ENCODE results near the gene WDR45B.
"Not testable (repeated sequence)": the region's sequence is repeated elsewhere in the genome, so short reads cannot be mapped to it uniquely, and the experiment has no call there.

WDR45B gene

GRCh38 chr17:82656266-82656665 is 8.0 kb upstream of the WDR45B start:
- H3K36me3 Mint-ChIP-seq, result no peaks in the 10 kb centered on the region
- no peaks in the 10 kb centered on the region for H3K27me3 Mint-ChIP-seq
- ATAC-seq (replicated peaks), result no peak
- DNase-seq, result no peak
- H3K4me1 Mint-ChIP-seq, result peaks cover 0 to 6% of the 10 kb centered on the region in 2 donors
- no peak overlapping the region for H3K27ac Mint-ChIP-seq
- no peaks in the 10 kb centered on the region for H3K9me3 Mint-ChIP-seq
- H3K4me3 Mint-ChIP-seq, result no peak overlapping the region

GRCh38 chr17:82655523-82655922 is 7.3 kb upstream of the WDR45B start:
- Mint-ChIP-seq H3K36me3 (no peaks in the 10 kb centered on the region), H3K4me3 (peak overlapping the region in 1 of 2 donors; percentile 25), H3K9me3 (no peaks in the 10 kb centered on the region), H3K4me1 (peaks cover 0 to 6% of the 10 kb centered on the region in 2 donors), H3K27ac (no peak overlapping the region), H3K27me3 (no peaks in the 10 kb centered on the region)
- no peak for ATAC-seq (replicated peaks)
- no peak for DNase-seq

GRCh38 chr17:82655038-82655479 is 6.8 kb upstream of the WDR45B start:
- Mint-ChIP-seq H3K27me3 (no peaks in the 10 kb centered on the region), H3K4me1 (peaks cover under 1 to 6% of the 10 kb centered on the region in 2 donors), H3K27ac (peak overlapping the region; percentile 82), H3K9me3 (no peaks in the 10 kb centered on the region), H3K36me3 (no peaks in the 10 kb centered on the region), H3K4me3 (no peak overlapping the region)
- peak in 1 of 2 donors; percentile 65 for ATAC-seq (replicated peaks)
- DNase-seq, result no peak

DNA sequence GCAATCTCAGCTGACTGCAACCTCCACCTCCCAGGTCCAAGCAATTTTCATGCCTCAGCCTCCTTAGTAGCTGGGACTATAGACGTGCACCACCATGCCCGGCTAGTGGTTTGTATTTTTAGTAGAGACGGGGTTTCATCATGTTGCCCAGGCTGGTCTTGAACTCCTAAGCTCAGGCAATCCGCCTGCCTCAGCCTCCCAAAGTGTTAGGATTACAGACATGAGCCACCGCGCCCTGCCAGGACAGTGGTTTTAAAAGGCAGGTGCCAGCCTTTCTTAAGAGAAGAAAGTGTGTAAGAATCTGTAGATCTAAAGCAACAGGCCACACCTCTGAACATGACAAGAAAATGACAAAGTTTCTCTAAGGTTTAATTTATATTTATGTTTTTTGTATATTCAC is 6.4 kb upstream of the WDR45B start:
- H3K9me3 Mint-ChIP-seq, H3K4me3 Mint-ChIP-seq, DNase-seq, H3K27me3 Mint-ChIP-seq, H3K36me3 Mint-ChIP-seq, H3K4me1 Mint-ChIP-seq: not testable (repeated sequence)
- H3K27ac Mint-ChIP-seq, result peak overlapping the region; percentile 17
- ATAC-seq (replicated peaks), result peak in 1 of 2 donors; percentile 11

GRCh38 chr17:82653651-82654528 is 5.6 kb upstream of the WDR45B start:
- H3K36me3 Mint-ChIP-seq, result no peaks in the 10 kb centered on the region

DNA sequence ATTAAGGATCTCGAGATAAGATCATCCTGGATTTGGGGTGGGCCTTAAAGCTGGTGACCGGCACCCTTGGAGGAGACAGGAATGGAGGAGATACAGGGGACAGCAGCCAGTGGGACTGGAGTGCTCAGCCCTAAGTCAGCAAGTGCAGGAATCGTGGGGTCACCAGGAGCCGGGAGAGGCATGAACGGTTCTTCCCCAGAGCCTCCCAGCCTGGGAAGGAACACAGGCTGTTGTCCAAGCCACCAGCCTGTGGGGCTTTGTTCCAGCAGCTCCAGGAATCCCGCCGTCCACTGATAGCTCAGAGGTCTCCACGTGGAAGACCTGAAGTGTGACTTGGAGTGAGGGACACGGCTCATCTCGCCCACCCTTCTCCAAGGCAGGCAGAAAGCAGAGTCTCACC is 2.5 kb upstream of the WDR45B start:
- Mint-ChIP-seq H3K9me3 (no peaks in the 10 kb centered on the region), H3K27ac (no peak overlapping the region), H3K27me3 (no peaks in the 10 kb centered on the region), H3K4me1 (peaks cover 11 to 30% of the 10 kb centered on the region in 2 donors), H3K4me3 (no peak overlapping the region), H3K36me3 (peaks cover 4 to 5% of the 10 kb centered on the region in 2 donors)
- ATAC-seq (replicated peaks) (no peak), DNase-seq (no peak)

More at GRCh38 chr17:82653651-82654528, 5.6 kb upstream of the WDR45B start:
- no peaks in the 10 kb centered on the region for H3K9me3 Mint-ChIP-seq
- peaks cover 5 to 14% of the 10 kb centered on the region in 2 donors for H3K4me1 Mint-ChIP-seq
- H3K27me3 Mint-ChIP-seq, result no peaks in the 10 kb centered on the region
- no peak overlapping the region for H3K27ac Mint-ChIP-seq
- DNase-seq (no peak), ATAC-seq (replicated peaks) (no peak)
- H3K4me3 Mint-ChIP-seq, result no peak overlapping the region

DNA sequence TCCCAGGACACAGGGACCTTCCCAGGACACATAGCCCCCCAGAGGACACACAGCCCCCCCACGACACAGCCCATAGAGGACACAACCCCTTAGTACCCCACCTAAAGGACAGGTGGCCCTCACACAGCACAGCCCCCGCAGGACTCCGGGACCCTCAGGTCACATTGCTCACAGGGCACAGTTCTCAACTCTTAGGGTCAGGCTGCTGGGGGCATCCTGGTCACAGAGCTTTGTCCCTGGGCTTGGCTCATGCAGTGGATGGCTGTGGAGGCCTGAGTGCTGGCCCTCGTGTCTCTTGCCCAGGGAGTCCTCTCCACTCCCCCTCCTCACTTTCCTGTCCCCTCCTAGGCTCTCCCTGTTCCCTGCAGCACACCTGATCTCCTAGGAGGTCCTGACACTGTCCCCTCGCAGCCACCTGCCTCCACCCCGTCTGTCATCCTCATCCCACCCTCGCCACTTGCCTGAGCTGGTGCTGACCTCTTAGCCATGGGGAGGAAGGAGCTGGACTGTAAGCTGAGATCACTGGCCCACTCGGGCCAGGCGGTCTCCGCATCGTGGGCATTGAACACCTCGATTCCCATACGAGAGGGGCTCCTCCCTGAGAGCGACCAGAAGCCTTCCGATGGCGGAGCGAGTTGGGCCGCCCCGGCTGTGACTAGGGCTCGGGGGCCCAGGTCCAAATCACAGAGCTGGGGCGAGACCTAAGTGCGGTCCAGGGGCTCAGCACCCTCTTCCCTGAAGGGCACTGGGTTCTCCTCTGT is 1.4 kb upstream of the WDR45B start:
- H3K27ac Mint-ChIP-seq, result peak overlapping the region; percentile 60
- no peaks in the 10 kb centered on the region for H3K9me3 Mint-ChIP-seq
- no peak for ATAC-seq (replicated peaks)
- peaks cover 6 to 12% of the 10 kb centered on the region in 2 donors for H3K36me3 Mint-ChIP-seq
- DNase-seq, result no peak
- H3K4me3 Mint-ChIP-seq, result peak overlapping the region; percentile 61 to 67
- no peaks in the 10 kb centered on the region for H3K27me3 Mint-ChIP-seq
- H3K4me1 Mint-ChIP-seq, result peaks cover 13 to 33% of the 10 kb centered on the region in 2 donors

- peak overlapping the region; percentile 50 to 71 for H3K4me3 Mint-ChIP-seq
- peaks cover 10 to 17% of the 10 kb centered on the region in 2 donors for H3K36me3 Mint-ChIP-seq
- peaks cover 17 to 39% of the 10 kb centered on the region in 2 donors for H3K4me1 Mint-ChIP-seq
- no peaks in the 10 kb centered on the region for H3K9me3 Mint-ChIP-seq
- H3K27ac Mint-ChIP-seq, result no peak overlapping the region
- ATAC-seq (replicated peaks) (peak in 1 of 2 donors; percentile 4), DNase-seq (peak; percentile 27)
- H3K27me3 Mint-ChIP-seq, result no peaks in the 10 kb centered on the region
These were observed 593 bp upstream of the WDR45B start for GRCh38 chr17:82648742-82649331.

GRCh38 chr17:82647593-82648164 is 565 bp downstream of the WDR45B start:
- no peaks in the 10 kb centered on the region for H3K27me3 Mint-ChIP-seq
- peak overlapping the region; percentile 85 to 91 for H3K4me3 Mint-ChIP-seq
- peak overlapping the region; percentile 92 for H3K27ac Mint-ChIP-seq
- ATAC-seq (replicated peaks), result peak; percentile 30 to 49
- H3K9me3 Mint-ChIP-seq, result no peaks in the 10 kb centered on the region
- peaks cover 18 to 40% of the 10 kb centered on the region in 2 donors for H3K4me1 Mint-ChIP-seq
- peaks cover 11 to 21% of the 10 kb centered on the region in 2 donors for H3K36me3 Mint-ChIP-seq
- peak; percentile 37 for DNase-seq

DNA sequence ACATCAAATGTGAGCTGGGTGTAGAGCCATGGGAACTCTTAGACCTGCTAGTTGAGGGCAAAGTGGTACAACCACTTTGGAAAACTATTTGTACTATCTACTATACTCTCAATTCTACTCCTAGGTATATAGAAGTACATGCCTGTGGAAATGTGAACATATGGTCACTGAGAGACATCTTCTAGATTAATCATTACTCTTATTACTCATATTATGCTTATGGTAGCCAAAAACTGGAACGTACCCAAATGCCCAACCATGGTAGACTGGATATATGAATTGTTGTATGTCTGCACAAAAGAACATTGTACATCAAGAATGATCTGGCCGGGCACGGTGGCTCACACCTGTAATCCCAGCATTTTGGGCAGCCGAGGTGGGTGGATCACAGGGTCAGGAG is 2.7 kb downstream of the WDR45B start:
- Mint-ChIP-seq H3K27ac (no peak overlapping the region), H3K36me3 (peaks cover 23 to 34% of the 10 kb centered on the region in 2 donors), H3K4me3 (peak overlapping the region in 1 of 2 donors; percentile 91), H3K27me3 (no peaks in the 10 kb centered on the region), H3K4me1 (peaks cover 20 to 55% of the 10 kb centered on the region in 2 donors), H3K9me3 (no peaks in the 10 kb centered on the region)
- ATAC-seq (replicated peaks) (no peak), DNase-seq (no peak)

GRCh38 chr17:82644148-82644547 is 4.1 kb downstream of the WDR45B start:
- ATAC-seq (replicated peaks), result no peak
- no peaks in the 10 kb centered on the region for H3K9me3 Mint-ChIP-seq
- no peak for DNase-seq
- no peaks in the 10 kb centered on the region for H3K27me3 Mint-ChIP-seq
- no peak overlapping the region for H3K27ac Mint-ChIP-seq
- H3K36me3 Mint-ChIP-seq, result peaks cover 34 to 44% of the 10 kb centered on the region in 2 donors
- peaks cover 25 to 57% of the 10 kb centered on the region in 2 donors for H3K4me1 Mint-ChIP-seq
- no peak overlapping the region for H3K4me3 Mint-ChIP-seq

DNA sequence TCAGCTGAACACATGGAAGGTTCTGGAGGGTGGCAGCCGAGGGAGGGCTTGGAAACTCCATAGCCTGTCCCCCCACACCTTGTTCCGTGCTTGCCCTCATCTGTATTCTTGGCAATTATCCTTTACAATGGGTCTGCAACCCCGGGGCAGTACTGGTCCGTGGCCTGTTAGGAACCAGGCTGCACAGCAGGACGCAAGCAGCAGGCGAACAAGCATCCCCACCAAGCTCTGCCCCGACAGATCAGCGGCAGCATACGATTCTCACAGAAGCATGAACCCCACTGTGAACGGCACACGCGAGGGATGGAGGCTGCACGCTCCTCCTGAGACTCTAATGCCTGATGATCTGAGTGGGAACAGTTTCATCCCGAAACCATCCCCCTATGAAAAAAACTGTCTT is 6.2 kb downstream of the WDR45B start:
- H3K9me3 Mint-ChIP-seq, result peaks cover 0 to 4% of the 10 kb centered on the region in 2 donors
- no peak overlapping the region for H3K27ac Mint-ChIP-seq

DNA sequence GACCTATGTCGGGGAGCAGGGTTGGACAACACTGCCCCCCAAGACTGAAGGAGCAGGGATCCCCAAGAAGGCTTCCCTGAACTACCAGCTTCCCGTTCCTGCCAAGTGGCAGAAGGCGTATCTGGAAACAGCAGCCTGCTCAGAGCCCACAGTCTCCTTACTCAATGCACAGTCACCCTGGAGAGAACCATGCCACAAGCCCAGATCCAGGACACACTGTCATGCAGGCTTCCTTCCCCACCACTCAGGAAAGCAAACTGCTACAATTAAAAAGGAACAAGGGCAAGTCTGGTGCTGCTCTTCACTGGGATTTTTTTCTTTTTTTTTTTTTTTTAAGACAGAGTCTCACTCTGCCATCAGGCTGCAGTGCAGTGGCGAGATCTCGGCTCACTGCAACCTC is 8.2 kb downstream of the WDR45B start:
- Mint-ChIP-seq H3K9me3 (peaks cover 0 to 6% of the 10 kb centered on the region in 2 donors), H3K4me3 (no peak overlapping the region), H3K27me3 (no peaks in the 10 kb centered on the region), H3K36me3 (peaks cover 48 to 55% of the 10 kb centered on the region in 2 donors), H3K27ac (peak overlapping the region; percentile 65), H3K4me1 (peaks cover 20 to 51% of the 10 kb centered on the region in 2 donors)
- DNase-seq, result no peak
- no peak for ATAC-seq (replicated peaks)

More for the DNA sequence above, 6.2 kb downstream of the WDR45B start:
- Mint-ChIP-seq H3K36me3 (peaks cover 45 to 57% of the 10 kb centered on the region in 2 donors), H3K27me3 (no peaks in the 10 kb centered on the region), H3K4me3 (no peak overlapping the region), H3K4me1 (peaks cover 26 to 62% of the 10 kb centered on the region in 2 donors)
- no peak for DNase-seq
- no peak for ATAC-seq (replicated peaks)

DNA sequence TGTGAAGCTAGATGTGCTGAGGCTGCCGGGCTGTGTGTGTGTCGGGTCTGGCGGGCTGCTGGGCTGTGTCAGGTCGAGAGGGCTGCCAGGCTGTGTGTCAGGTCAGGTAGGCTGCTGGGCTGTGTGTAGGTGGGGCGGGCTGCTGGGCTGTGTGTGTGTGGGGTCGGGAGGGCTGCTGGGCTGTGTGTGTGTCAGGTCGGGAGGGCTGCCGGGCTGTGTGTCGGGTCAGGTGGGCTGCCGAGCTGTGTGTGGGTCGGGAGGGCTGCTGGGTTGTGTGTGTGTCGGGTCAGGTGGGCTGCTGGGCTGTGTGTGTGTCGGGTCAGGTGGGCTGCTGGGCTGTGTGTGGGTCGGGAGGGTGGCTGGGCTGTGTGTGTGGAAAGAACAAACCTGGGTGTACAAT is 8.6 kb downstream of the WDR45B start:
- no peak overlapping the region for H3K4me3 Mint-ChIP-seq
- H3K4me1 Mint-ChIP-seq, result peaks cover 22 to 53% of the 10 kb centered on the region in 2 donors
- ATAC-seq (replicated peaks) (no peak), DNase-seq (no peak)
- peaks cover 0 to 6% of the 10 kb centered on the region in 2 donors for H3K9me3 Mint-ChIP-seq
- H3K36me3 Mint-ChIP-seq, result peaks cover 50 to 59% of the 10 kb centered on the region in 2 donors
- H3K27ac Mint-ChIP-seq, result peak overlapping the region; percentile 65
- no peaks in the 10 kb centered on the region for H3K27me3 Mint-ChIP-seq

Data from stimulated activated naive B cell treated with anti-CD40 and anti-IgM and Interleukin-4, amounts not matched to agents 10 μg/mL and 1 μg/mL and 100 μg/mL, for 72 hours (primary cell).